Activated T-helper 17 cell treated with anti-CD3 and anti-CD28 coated beads, Interleukin-2, amount 50 U/mL, for 72 hours (primary cell): ENCODE measurements around the gene FRMPD2. TPM values are rescaled to one million over a fixed set of nuclear protein-coding genes. Genes with fewer than 3 reads are reported as not detected.
"Not testable (repeated sequence)": the region's sequence is repeated elsewhere in the genome, so short reads cannot be mapped to it uniquely, and the experiment has no call there.

Experiments used
- ATAC-seq: fragments of 150-1000 bp; cut with Tn5 transposase; replicated peaks from 2 replicates; pipeline ENCODE4 v1.10.0; 2021; ENCODE audit warnings: mild to moderate bottlenecking, moderate library complexity
- H3K27ac Mint-ChIP-seq: one replicate; pipeline ENCODE4 v1.8.0; 2022; ENCODE audit warnings: mixed read lengths
- H3K27me3 Mint-ChIP-seq: one replicate; pipeline ENCODE4 v1.8.0; 2022; ENCODE audit warnings: mixed read lengths
- H3K36me3 Mint-ChIP-seq: one replicate; pipeline ENCODE4 v1.8.0; 2022; ENCODE audit warnings: low read depth, mild to moderate bottlenecking, mixed read lengths
- H3K4me1 Mint-ChIP-seq: one replicate; pipeline ENCODE4 v1.8.0; 2022; ENCODE audit warnings: mixed read lengths
- H3K4me3 Mint-ChIP-seq: one replicate; pipeline ENCODE4 v1.8.0; 2022; ENCODE audit warnings: mild to moderate bottlenecking, mixed read lengths
- H3K9me3 Mint-ChIP-seq: one replicate; pipeline ENCODE4 v1.8.0; 2022; ENCODE audit warnings: mixed read lengths
- total RNA-seq, 2 donors: library from RNA; stranded (reverse); gene quantifications; one replicate each; pipeline ENCODE4 v1.2.3, GENCODE V29; 2022

FRMPD2 gene
- total RNA-seq, 2 donors from 2014 or later = 0.56 TPM; not detected in 1

DNA sequence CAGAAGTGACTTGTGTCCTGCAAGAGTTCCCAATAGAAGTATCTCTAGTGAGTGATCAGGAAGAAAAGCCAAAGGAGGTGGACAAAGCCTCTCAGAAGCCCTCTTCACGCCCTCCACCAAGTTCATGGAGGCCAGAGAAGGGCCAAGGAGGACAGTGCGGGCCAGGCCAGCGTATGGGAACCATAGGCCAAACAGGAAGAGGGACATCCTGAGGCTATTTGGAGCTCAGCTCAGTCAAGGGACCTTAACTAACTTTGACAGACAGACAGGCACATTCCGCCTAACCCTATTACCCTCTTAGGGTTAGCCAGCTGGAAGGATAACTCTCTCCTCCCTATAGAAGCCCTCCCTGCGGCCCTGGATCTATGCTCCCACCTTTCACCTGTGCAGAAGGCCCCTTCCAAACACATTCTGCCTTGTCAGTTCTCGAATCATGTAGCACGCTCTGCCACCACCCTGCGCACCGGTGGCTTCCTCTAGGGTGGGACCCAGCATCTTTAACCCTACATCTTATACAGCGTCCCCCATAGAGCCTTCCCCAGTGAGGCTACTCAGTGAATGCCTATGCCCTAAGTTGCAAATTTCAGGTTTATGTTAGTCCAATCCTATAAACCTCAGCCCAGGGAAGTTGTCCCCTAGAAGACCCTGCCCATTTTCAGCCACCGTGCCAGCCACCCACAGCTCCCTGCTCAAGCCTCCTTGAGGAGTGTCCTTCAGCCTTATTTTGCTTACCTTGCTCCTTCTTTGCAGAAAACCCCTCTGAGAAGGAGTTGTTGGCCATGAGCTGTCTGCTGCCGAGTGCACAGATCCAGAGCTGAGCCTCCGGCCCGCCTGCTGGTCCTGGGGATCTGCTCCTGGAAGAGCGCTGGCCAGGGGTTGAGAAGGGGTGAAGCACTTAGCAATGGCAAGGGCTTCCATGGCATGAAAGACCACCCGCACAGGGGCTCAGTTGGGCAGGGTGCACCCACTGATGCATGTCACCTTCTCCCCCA lies 36.9 kb downstream of the FRMPD2 start:
- Mint-ChIP-seq H3K9me3 (no peaks in the 10 kb centered on the region), H3K36me3 (no peaks in the 10 kb centered on the region), H3K4me3 (no peak overlapping the region), H3K27me3 (peaks cover 5% of the 10 kb centered on the region), H3K4me1 (no peaks in the 10 kb centered on the region), H3K27ac (no peak overlapping the region)
- no peak for ATAC-seq

DNA sequence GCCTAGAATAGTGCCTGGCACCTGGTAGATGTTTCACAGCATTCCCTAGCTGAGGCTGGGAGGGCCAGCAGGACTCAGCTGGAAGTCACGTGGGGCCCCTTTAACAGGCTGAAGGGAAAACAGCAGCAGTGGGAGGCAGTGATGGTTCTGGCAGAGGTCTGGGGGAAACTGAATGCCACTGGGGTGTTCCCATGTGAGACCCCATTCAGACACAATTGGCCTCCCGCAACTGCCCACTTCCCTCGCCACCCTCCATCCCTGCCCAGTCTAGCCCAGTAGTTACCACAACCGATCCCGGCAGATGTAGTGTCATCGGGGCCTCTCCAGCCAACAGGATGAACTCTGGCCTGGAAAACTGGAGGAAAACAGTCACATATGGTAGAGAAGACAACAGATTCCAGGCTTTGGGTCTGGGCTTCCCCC lies 38.3 kb downstream of the FRMPD2 start:
- no peak overlapping the region for H3K4me3 Mint-ChIP-seq
- no peak for ATAC-seq
- H3K4me1 Mint-ChIP-seq = no peaks in the 10 kb centered on the region
- H3K27ac Mint-ChIP-seq = no peak overlapping the region
- H3K9me3 Mint-ChIP-seq = no peaks in the 10 kb centered on the region
- no peaks in the 10 kb centered on the region for H3K36me3 Mint-ChIP-seq
- H3K27me3 Mint-ChIP-seq = peaks cover 8% of the 10 kb centered on the region

- Mint-ChIP-seq H3K9me3 (no peaks in the 10 kb centered on the region), H3K27ac (no peak overlapping the region), H3K27me3 (peaks cover 11% of the 10 kb centered on the region), H3K4me3 (no peak overlapping the region), H3K4me1 (no peaks in the 10 kb centered on the region), H3K36me3 (no peaks in the 10 kb centered on the region)
- no peak for ATAC-seq
These were observed 39.0 kb downstream of the FRMPD2 start for GRCh38 chr10:48235501-48235900.

DNA sequence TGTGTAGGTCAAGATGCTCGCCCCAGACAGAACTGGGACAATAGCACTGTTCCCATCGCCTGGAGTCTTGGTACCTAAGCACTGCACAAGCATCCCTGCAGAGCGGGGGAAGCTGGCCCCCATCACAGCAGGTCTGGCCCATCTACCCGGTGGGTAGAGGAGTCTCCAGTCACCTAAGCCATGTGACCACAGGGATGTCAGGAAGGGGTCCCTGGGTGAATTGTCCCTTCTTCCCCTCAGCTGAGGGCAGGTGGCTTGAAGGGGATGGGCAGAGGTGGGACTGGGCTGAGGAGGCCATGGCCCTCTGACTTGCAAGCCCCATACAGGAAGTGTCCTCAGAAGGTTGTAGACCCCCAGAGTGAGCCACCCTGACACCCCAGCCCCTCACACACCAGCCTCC lies 39.7 kb downstream of the FRMPD2 start:
- Mint-ChIP-seq H3K27me3 (peaks cover 11% of the 10 kb centered on the region), H3K27ac (no peak overlapping the region), H3K4me3 (no peak overlapping the region), H3K36me3 (no peaks in the 10 kb centered on the region), H3K4me1 (no peaks in the 10 kb centered on the region), H3K9me3 (no peaks in the 10 kb centered on the region)
- ATAC-seq = no peak

- Mint-ChIP-seq H3K9me3 (no peaks in the 10 kb centered on the region), H3K4me1 (no peaks in the 10 kb centered on the region), H3K27ac (no peak overlapping the region), H3K4me3 (no peak overlapping the region), H3K27me3 (peaks cover 11% of the 10 kb centered on the region), H3K36me3 (no peaks in the 10 kb centered on the region)
- ATAC-seq = no peak
These were observed 40.2 kb downstream of the FRMPD2 start for GRCh38 chr10:48234295-48234694.

DNA sequence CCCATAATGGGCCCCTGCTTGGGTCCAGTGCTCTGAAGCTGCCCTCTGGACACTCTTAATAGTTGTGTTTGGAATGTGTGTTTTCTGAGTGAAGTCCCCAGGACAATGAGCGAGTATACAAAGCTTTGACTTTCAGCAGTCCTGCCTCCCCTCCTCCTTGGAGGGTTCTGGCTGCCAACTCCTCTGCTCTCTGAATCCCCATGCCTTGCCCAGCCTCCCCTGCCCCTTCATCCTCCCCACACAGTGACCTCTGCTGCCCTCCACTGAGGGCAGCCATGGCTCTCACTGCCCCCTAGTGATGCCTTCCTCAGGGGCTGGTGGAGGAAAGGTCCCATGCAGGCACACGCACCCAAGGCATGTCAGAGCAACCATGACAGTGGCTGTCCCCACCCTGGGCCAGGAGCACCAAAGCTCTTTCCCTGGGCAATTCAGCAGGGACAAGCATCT lies 40.9 kb downstream of the FRMPD2 start:
- H3K27me3 Mint-ChIP-seq = peaks cover 11% of the 10 kb centered on the region

DNA sequence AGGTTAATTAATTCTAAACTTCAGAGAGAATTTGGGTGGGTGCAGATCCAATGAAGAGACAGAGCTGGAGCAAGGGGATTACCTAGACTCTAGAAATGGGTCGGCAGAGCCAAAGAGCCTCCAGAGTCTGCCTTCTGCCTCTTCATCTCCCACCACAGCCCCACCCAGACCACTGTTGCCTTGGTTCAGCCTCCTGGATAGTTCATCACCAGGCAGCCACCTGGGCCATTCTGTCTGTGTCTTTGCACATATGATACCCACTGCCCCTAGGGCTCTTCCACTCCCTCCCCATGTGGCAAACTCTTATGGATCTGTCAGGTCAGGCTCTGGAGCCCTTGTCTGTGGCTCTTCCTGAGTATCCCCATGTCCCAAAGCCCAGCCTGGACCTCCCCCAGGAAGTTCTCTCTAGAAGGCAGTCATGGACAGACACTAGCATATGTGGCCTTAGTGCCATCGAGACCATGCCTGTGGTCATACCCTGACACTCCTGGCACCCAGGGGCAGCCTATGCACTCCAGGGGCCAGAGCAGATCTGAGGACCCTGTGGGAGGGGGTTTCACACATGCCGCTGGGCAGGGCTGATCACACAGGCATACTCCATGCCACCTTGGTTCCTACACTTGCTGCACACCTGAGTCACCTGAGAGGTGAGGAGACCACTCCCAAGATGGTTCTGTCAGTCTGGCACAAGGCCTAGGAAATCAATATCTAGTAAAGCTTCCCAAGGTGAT lies 41.6 kb downstream of the FRMPD2 start:
- Mint-ChIP-seq H3K4me3 (no peak overlapping the region), H3K4me1 (no peaks in the 10 kb centered on the region), H3K27me3 (peaks cover 11% of the 10 kb centered on the region), H3K9me3 (no peaks in the 10 kb centered on the region), H3K27ac (no peak overlapping the region), H3K36me3 (no peaks in the 10 kb centered on the region)
- no peak for ATAC-seq

More for the DNA sequence above, 40.9 kb downstream of the FRMPD2 start:
- no peak for ATAC-seq
- Mint-ChIP-seq H3K9me3 (no peaks in the 10 kb centered on the region), H3K4me1 (no peaks in the 10 kb centered on the region), H3K4me3 (no peak overlapping the region), H3K36me3 (no peaks in the 10 kb centered on the region), H3K27ac (no peak overlapping the region)

DNA sequence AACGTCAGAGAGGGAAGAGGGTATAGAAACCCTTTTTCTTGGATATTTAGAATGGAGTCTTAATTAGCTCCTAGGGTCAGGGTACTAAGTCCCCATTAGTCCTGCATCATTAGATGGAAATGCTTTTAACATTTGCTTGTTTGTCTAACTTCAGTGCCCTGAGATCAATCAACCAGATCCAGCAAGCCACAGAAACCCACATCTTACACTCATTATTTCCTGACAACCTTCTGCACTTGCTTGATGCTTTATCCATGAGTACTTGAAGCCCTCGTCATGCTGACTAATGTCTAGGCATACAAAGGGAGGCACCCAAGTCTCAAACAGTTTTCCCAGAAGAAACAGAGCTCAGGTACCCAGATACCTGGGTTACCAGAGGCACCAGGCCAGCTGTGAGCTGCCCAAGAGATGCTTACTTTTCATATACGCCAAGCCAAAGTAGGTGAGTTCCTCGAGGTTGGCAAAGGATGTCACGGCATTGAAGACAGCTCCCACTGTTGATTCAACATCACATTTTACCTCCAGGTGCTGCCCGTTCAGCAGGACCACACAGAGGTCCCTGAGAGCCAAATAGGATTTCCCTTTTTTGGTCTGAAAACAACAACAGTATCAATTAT lies 42.7 kb downstream of the FRMPD2 start:
- no peaks in the 10 kb centered on the region for H3K4me1 Mint-ChIP-seq
- no peaks in the 10 kb centered on the region for H3K9me3 Mint-ChIP-seq
- ATAC-seq = no peak
- peaks cover 16% of the 10 kb centered on the region for H3K27me3 Mint-ChIP-seq
- H3K27ac Mint-ChIP-seq = no peak overlapping the region
- H3K4me3 Mint-ChIP-seq = no peak overlapping the region
- H3K36me3 Mint-ChIP-seq = no peaks in the 10 kb centered on the region

- Mint-ChIP-seq H3K36me3 (no peaks in the 10 kb centered on the region), H3K4me1 (no peaks in the 10 kb centered on the region), H3K9me3 (no peaks in the 10 kb centered on the region), H3K27me3 (peaks cover 16% of the 10 kb centered on the region), H3K27ac (no peak overlapping the region), H3K4me3 (no peak overlapping the region)
- ATAC-seq = no peak
These were observed 43.3 kb downstream of the FRMPD2 start for GRCh38 chr10:48231178-48231577.

- H3K27ac Mint-ChIP-seq = no peak overlapping the region
- H3K9me3 Mint-ChIP-seq = no peaks in the 10 kb centered on the region
- H3K4me3 Mint-ChIP-seq = no peak overlapping the region
- ATAC-seq = no peak
- H3K27me3 Mint-ChIP-seq = peaks cover 22% of the 10 kb centered on the region
- H3K4me1 Mint-ChIP-seq = no peaks in the 10 kb centered on the region
- no peaks in the 10 kb centered on the region for H3K36me3 Mint-ChIP-seq
These were observed 47.3 kb downstream of the FRMPD2 start for GRCh38 chr10:48227213-48227612.

- H3K27ac Mint-ChIP-seq = no peak overlapping the region
- H3K4me3 Mint-ChIP-seq = no peak overlapping the region
- H3K27me3 Mint-ChIP-seq = peaks cover 22% of the 10 kb centered on the region
- H3K9me3 Mint-ChIP-seq = no peaks in the 10 kb centered on the region
- ATAC-seq = no peak
- H3K4me1 Mint-ChIP-seq = no peaks in the 10 kb centered on the region
- H3K36me3 Mint-ChIP-seq = no peaks in the 10 kb centered on the region
These were observed 49.4 kb downstream of the FRMPD2 start for GRCh38 chr10:48224979-48225560.

DNA sequence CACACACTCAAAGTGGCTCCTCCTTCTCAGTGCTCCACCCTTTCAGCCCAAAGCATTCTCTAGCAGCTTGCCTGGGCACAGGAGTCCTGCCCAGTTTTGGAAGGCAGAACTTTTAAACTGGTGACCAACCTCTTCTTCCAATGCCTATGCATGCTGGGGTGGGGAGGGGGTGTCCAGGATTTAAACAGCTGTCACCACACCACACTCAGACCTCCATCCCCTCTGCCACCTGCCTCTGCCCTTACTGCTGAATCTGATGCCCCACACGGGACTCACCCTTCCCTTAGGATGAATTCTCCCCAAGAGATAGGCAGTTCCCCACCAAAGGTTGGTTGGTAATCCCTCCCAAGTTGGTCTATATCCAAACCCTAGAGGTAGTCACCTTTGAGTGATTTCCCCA lies 50.2 kb downstream of the FRMPD2 start:
- no peak for ATAC-seq
- H3K27ac Mint-ChIP-seq = no peak overlapping the region
- no peaks in the 10 kb centered on the region for H3K9me3 Mint-ChIP-seq
- H3K4me3 Mint-ChIP-seq = no peak overlapping the region
- no peaks in the 10 kb centered on the region for H3K4me1 Mint-ChIP-seq
- no peaks in the 10 kb centered on the region for H3K36me3 Mint-ChIP-seq
- H3K27me3 Mint-ChIP-seq = peaks cover 25% of the 10 kb centered on the region

DNA sequence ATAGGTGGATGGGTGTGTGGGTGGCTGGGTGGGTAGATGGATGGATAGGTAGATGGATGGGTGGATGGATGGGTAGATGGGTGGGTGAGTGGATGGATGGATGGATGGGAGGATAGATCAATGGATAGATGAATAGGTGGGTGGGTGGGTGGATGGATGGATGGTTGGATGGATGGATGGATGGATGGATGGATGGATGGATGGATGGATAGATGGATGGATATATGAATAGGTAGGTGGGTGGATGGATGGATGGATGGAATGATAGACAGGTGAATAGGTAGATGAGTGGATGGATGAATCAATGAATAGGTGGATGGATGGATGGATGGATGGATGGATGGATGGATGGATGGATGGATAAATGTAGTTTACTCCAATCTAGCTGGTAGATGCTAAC lies 52.7 kb downstream of the FRMPD2 start:
- Mint-ChIP-seq H3K27me3 (peaks cover 21% of the 10 kb centered on the region), H3K9me3 (no peaks in the 10 kb centered on the region), H3K4me3 (no peak overlapping the region), H3K4me1 (no peaks in the 10 kb centered on the region), H3K36me3 (no peaks in the 10 kb centered on the region), H3K27ac (no peak overlapping the region)
- ATAC-seq = no peak

DNA sequence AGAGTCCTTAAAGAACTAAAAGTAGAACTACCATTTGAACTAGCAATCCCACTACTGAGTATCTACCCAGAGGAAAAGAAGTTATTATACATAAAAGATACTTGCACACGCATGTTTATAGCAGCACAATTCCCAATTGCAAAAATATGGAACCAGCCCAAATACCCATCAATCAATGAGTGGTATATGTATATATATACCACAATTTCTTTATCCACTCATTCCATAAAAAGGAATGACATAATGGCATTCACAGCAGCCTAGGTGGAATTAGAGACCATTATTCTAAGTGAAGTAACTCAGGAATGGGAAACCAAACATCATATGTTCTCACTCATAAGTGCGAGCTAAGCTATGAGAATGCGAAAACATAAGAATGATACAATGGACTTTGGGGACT lies 53.5 kb downstream of the FRMPD2 start:
- H3K36me3 Mint-ChIP-seq, H3K27ac Mint-ChIP-seq, H3K4me3 Mint-ChIP-seq, H3K9me3 Mint-ChIP-seq, ATAC-seq, H3K4me1 Mint-ChIP-seq: not testable (repeated sequence)
- H3K27me3 Mint-ChIP-seq = peaks cover 21% of the 10 kb centered on the region
